ENCODE results near the gene CRISPLD2.

CRISPLD2 gene

GRCh38 chr16:84917492-84917891, 97.7 kb downstream of the CRISPLD2 start:
- Histone ChIP-seq H3K36me3 (ENCODE audit: control insufficient read depth, insufficient read depth, low read length) (no peaks in the 10 kb centered on the region), H3K4me1 (ENCODE audit: control insufficient read depth, insufficient read depth, low read length) (no peaks in the 10 kb centered on the region), H3K27me3 (ENCODE audit: control insufficient read depth, insufficient read depth, low read length) (no peaks in the 10 kb centered on the region), H3K4me3 (ENCODE audit: low read depth, low read length) (no peak overlapping the region), H3K27ac (ENCODE audit: low read depth, low read length) (no peak overlapping the region), H3K9ac (ENCODE audit: low read length) (no peak overlapping the region), H3K9me3 (ENCODE audit: control insufficient read depth, insufficient read depth, low read depth, low read length) (no peaks in the 10 kb centered on the region)

- H3K27me3 ChIP-seq (ENCODE audit: control insufficient read depth, insufficient read depth, low read length), result no peaks in the 10 kb centered on the region
- no peak overlapping the region for H3K27ac ChIP-seq (ENCODE audit: low read depth, low read length)
- no peaks in the 10 kb centered on the region for H3K9me3 ChIP-seq (ENCODE audit: control insufficient read depth, insufficient read depth, low read depth, low read length)
- H3K9ac ChIP-seq (ENCODE audit: low read length), result no peak overlapping the region
- H3K4me1 ChIP-seq (ENCODE audit: control insufficient read depth, insufficient read depth, low read length), result no peaks in the 10 kb centered on the region
- H3K36me3 ChIP-seq (ENCODE audit: control insufficient read depth, insufficient read depth, low read length), result no peaks in the 10 kb centered on the region
- no peak overlapping the region for H3K4me3 ChIP-seq (ENCODE audit: low read depth, low read length)
Observed at GRCh38 chr16:84918006-84918909, 98.5 kb downstream of the CRISPLD2 start.

- Histone ChIP-seq H3K9me3 (ENCODE audit: control insufficient read depth, insufficient read depth, low read depth, low read length) (no peaks in the 10 kb centered on the region), H3K27me3 (ENCODE audit: control insufficient read depth, insufficient read depth, low read length) (no peaks in the 10 kb centered on the region)
Observed at GRCh38 chr16:84919269-84919668, 99.5 kb downstream of the CRISPLD2 start.

GRCh38 chr16:84919708-84920107, 99.9 kb downstream of the CRISPLD2 start:
- Histone ChIP-seq H3K9me3 (ENCODE audit: control insufficient read depth, insufficient read depth, low read depth, low read length) (no peaks in the 10 kb centered on the region), H3K36me3 (ENCODE audit: control insufficient read depth, insufficient read depth, low read length) (no peaks in the 10 kb centered on the region), H3K27me3 (ENCODE audit: control insufficient read depth, insufficient read depth, low read length) (no peaks in the 10 kb centered on the region), H3K4me1 (ENCODE audit: control insufficient read depth, insufficient read depth, low read length) (peaks cover 3% of the 10 kb centered on the region; the same call in 1 of the 2 replicates), H3K27ac (ENCODE audit: low read depth, low read length) (no peak overlapping the region), H3K4me3 (ENCODE audit: low read depth, low read length) (no peak overlapping the region), H3K9ac (ENCODE audit: low read length) (no peak overlapping the region)

More at GRCh38 chr16:84919269-84919668, 99.5 kb downstream of the CRISPLD2 start:
- Histone ChIP-seq H3K4me3 (ENCODE audit: low read depth, low read length) (no peak overlapping the region), H3K4me1 (ENCODE audit: control insufficient read depth, insufficient read depth, low read length) (no peaks in the 10 kb centered on the region), H3K36me3 (ENCODE audit: control insufficient read depth, insufficient read depth, low read length) (no peaks in the 10 kb centered on the region), H3K27ac (ENCODE audit: low read depth, low read length) (no peak overlapping the region), H3K9ac (ENCODE audit: low read length) (no peak overlapping the region)

- H3K9ac ChIP-seq (ENCODE audit: low read length), result no peak overlapping the region
- H3K27ac ChIP-seq (ENCODE audit: low read depth, low read length), result no peak overlapping the region
- no peaks in the 10 kb centered on the region for H3K36me3 ChIP-seq (ENCODE audit: control insufficient read depth, insufficient read depth, low read length)
- no peaks in the 10 kb centered on the region for H3K27me3 ChIP-seq (ENCODE audit: control insufficient read depth, insufficient read depth, low read length)
- H3K9me3 ChIP-seq (ENCODE audit: control insufficient read depth, insufficient read depth, low read depth, low read length), result no peaks in the 10 kb centered on the region
- H3K4me1 ChIP-seq (ENCODE audit: control insufficient read depth, insufficient read depth, low read length), result peaks cover 5% of the 10 kb centered on the region; the same call in 1 of the 2 replicates
- H3K4me3 ChIP-seq (ENCODE audit: low read depth, low read length), result no peak overlapping the region
Observed at GRCh38 chr16:84920333-84920732, 100.5 kb downstream of the CRISPLD2 start.

- Histone ChIP-seq H3K9me3 (ENCODE audit: control insufficient read depth, insufficient read depth, low read depth, low read length) (no peaks in the 10 kb centered on the region), H3K9ac (ENCODE audit: low read length) (no peak overlapping the region), H3K27me3 (ENCODE audit: control insufficient read depth, insufficient read depth, low read length) (no peaks in the 10 kb centered on the region), H3K27ac (ENCODE audit: low read depth, low read length) (no peak overlapping the region), H3K4me1 (ENCODE audit: control insufficient read depth, insufficient read depth, low read length) (peaks cover 5% of the 10 kb centered on the region; the same call in 1 of the 2 replicates), H3K4me3 (ENCODE audit: low read depth, low read length) (no peak overlapping the region), H3K36me3 (ENCODE audit: control insufficient read depth, insufficient read depth, low read length) (no peaks in the 10 kb centered on the region)
Observed at GRCh38 chr16:84922351-84923120, 102.8 kb downstream of the CRISPLD2 start.

GRCh38 chr16:84924331-84925091, 104.7 kb downstream of the CRISPLD2 start:
- no peaks in the 10 kb centered on the region for H3K36me3 ChIP-seq (ENCODE audit: control insufficient read depth, insufficient read depth, low read length)
- no peaks in the 10 kb centered on the region for H3K27me3 ChIP-seq (ENCODE audit: control insufficient read depth, insufficient read depth, low read length)
- no peaks in the 10 kb centered on the region for H3K9me3 ChIP-seq (ENCODE audit: control insufficient read depth, insufficient read depth, low read depth, low read length)
- peaks cover 5% of the 10 kb centered on the region; the same call in 1 of the 2 replicates for H3K4me1 ChIP-seq (ENCODE audit: control insufficient read depth, insufficient read depth, low read length)
- no peak overlapping the region for H3K4me3 ChIP-seq (ENCODE audit: low read depth, low read length)
- no peak overlapping the region for H3K9ac ChIP-seq (ENCODE audit: low read length)
- H3K27ac ChIP-seq (ENCODE audit: low read depth, low read length), result no peak overlapping the region

- Histone ChIP-seq H3K9me3 (ENCODE audit: control insufficient read depth, insufficient read depth, low read depth, low read length) (no peaks in the 10 kb centered on the region), H3K27ac (ENCODE audit: low read depth, low read length) (no peak overlapping the region), H3K36me3 (ENCODE audit: control insufficient read depth, insufficient read depth, low read length) (no peaks in the 10 kb centered on the region), H3K4me3 (ENCODE audit: low read depth, low read length) (no peak overlapping the region), H3K4me1 (ENCODE audit: control insufficient read depth, insufficient read depth, low read length) (peaks cover 5% of the 10 kb centered on the region; the same call in 1 of the 2 replicates), H3K27me3 (ENCODE audit: control insufficient read depth, insufficient read depth, low read length) (no peaks in the 10 kb centered on the region), H3K9ac (ENCODE audit: low read length) (no peak overlapping the region)
Observed at GRCh38 chr16:84925092-84925772, 105.4 kb downstream of the CRISPLD2 start.

GRCh38 chr16:84925773-84926372, 106.1 kb downstream of the CRISPLD2 start:
- no peaks in the 10 kb centered on the region for H3K36me3 ChIP-seq (ENCODE audit: control insufficient read depth, insufficient read depth, low read length)
- H3K27ac ChIP-seq (ENCODE audit: low read depth, low read length), result no peak overlapping the region
- H3K9ac ChIP-seq (ENCODE audit: low read length), result no peak overlapping the region
- H3K9me3 ChIP-seq (ENCODE audit: control insufficient read depth, insufficient read depth, low read depth, low read length), result peaks cover 2% of the 10 kb centered on the region; the same call in 1 of the 2 replicates
- no peak overlapping the region for H3K4me3 ChIP-seq (ENCODE audit: low read depth, low read length)
- H3K4me1 ChIP-seq (ENCODE audit: control insufficient read depth, insufficient read depth, low read length), result peaks cover 5% of the 10 kb centered on the region; the same call in 1 of the 2 replicates
- H3K27me3 ChIP-seq (ENCODE audit: control insufficient read depth, insufficient read depth, low read length), result no peaks in the 10 kb centered on the region

GRCh38 chr16:84926462-84926861, 106.7 kb downstream of the CRISPLD2 start:
- no peak overlapping the region for H3K4me3 ChIP-seq (ENCODE audit: low read depth, low read length)
- H3K27me3 ChIP-seq (ENCODE audit: control insufficient read depth, insufficient read depth, low read length), result no peaks in the 10 kb centered on the region
- peaks cover 5% of the 10 kb centered on the region; the same call in 1 of the 2 replicates for H3K4me1 ChIP-seq (ENCODE audit: control insufficient read depth, insufficient read depth, low read length)
- no peaks in the 10 kb centered on the region for H3K36me3 ChIP-seq (ENCODE audit: control insufficient read depth, insufficient read depth, low read length)
- H3K27ac ChIP-seq (ENCODE audit: low read depth, low read length), result no peak overlapping the region
- no peak overlapping the region for H3K9ac ChIP-seq (ENCODE audit: low read length)
- H3K9me3 ChIP-seq (ENCODE audit: control insufficient read depth, insufficient read depth, low read depth, low read length), result peaks cover 5% of the 10 kb centered on the region; the same call in 1 of the 2 replicates
